GM12878 (cell line): ENCODE data around the gene TTC17.

Source experiments
- CBFB ChIP-seq: IDR thresholded peaks from 2 replicates; pipeline ENCODE4 v1.6.1; 2016; ENCODE audit warnings: antibody characterized with exemption, low read depth
- CTCF ChIP-seq, 3 experiments: IDR thresholded peaks in 2 of 3; conservative IDR thresholded peaks in 1 of 3; 2 replicates each; pipeline ENCODE4 v1.5.1; 2011; ENCODE audit warnings: low read depth in 3 of 3, low read length in 3 of 3, mild to moderate bottlenecking in 3 of 3, control low read depth in 2 of 3, moderate library complexity in 2 of 3, inconsistent platforms in 1 of 3, mixed read lengths in 1 of 3; ENCODE audit not compliant: control insufficient read depth in 2 of 3, insufficient read depth in 1 of 3; ENCODE audit errors: extremely low read depth in 1 of 3
- EZH2 ChIP-seq: IDR thresholded peaks from 2 replicates; pipeline ENCODE4 v1.6.1; 2012; ENCODE audit warnings: low read depth, mild to moderate bottlenecking, control low read depth, inconsistent platforms, low read length, borderline replicate concordance; ENCODE audit not compliant: control insufficient read depth
- MAX ChIP-seq: IDR thresholded peaks from 2 replicates; pipeline ENCODE4 v1.6.1; 2012; ENCODE audit warnings: low read depth, low read length, improper control_type of control experiment
- SRF ChIP-seq, 2 experiments: IDR thresholded peaks; 2 replicates each; pipeline ENCODE4 v1.6.1; 2011; ENCODE audit warnings: low read depth in 2 of 2, low read length in 2 of 2, mild to moderate bottlenecking in 1 of 2, moderate library complexity in 1 of 2

GRCh38 chr11:43440486-43440885 lies 81.8 kb downstream of the TTC17 start:
- TF ChIP-seq CTCF (IDR thresholded peaks at IDR 0.05 in 2 of 3, conservative IDR thresholded peaks at IDR 0.05 in 1 of 3; ENCODE audit: control insufficient read depth in 2 of 3, extremely low read depth in 1 of 3, insufficient read depth in 1 of 3, low read depth in 3 of 3, low read length in 3 of 3) (no peak), MAX (no peak), CBFB (no peak), EZH2 (no peak), SRF (IDR thresholded peaks at IDR 0.05; ENCODE audit: low read depth in 2 of 2, low read length in 2 of 2) (no peak)
